NCI-H1092 (cell line): ENCODE data around the gene CAMKMT.
A peak's percentile ranks its signal among the peaks of the same experiment; 100 is the strongest.

ENCODE experiments used
- DNase-seq: peaks from one replicate; lab custom pipeline; 2025; lab: John Stamatoyannopoulos, UW

CAMKMT gene

GRCh38 chr2:44596537-44597320 lies 235.0 kb downstream of the CAMKMT start:
- DNase-seq = no peak

GRCh38 chr2:44598330-44599119 lies 236.8 kb downstream of the CAMKMT start:
- no peak for DNase-seq

- DNase-seq = no peak
Measured at GRCh38 chr2:44599130-44599529, 237.4 kb downstream of the CAMKMT start.

GRCh38 chr2:44602446-44602845 lies 240.7 kb downstream of the CAMKMT start:
- no peak for DNase-seq

GRCh38 chr2:44605511-44605910 lies 243.8 kb downstream of the CAMKMT start:
- DNase-seq = no peak

GRCh38 chr2:44612276-44612675 lies 250.5 kb downstream of the CAMKMT start:
- no peak for DNase-seq

GRCh38 chr2:44614940-44615339 lies 253.2 kb downstream of the CAMKMT start:
- no peak for DNase-seq

GRCh38 chr2:44615950-44616518 lies 254.3 kb downstream of the CAMKMT start:
- no peak for DNase-seq

- DNase-seq = no peak
Measured at GRCh38 chr2:44616667-44617155, 255.0 kb downstream of the CAMKMT start.

- DNase-seq = no peak
Measured at GRCh38 chr2:44618251-44619023, 256.7 kb downstream of the CAMKMT start.

GRCh38 chr2:44620189-44620990 lies 258.6 kb downstream of the CAMKMT start:
- DNase-seq = no peak

- DNase-seq = peak; percentile 66
Measured at GRCh38 chr2:44623622-44624351, 262.0 kb downstream of the CAMKMT start.

- no peak for DNase-seq
Measured at GRCh38 chr2:44628297-44628696, 266.6 kb downstream of the CAMKMT start.

GRCh38 chr2:44632931-44633689 lies 271.4 kb downstream of the CAMKMT start:
- DNase-seq = no peak

GRCh38 chr2:44635725-44636124 lies 274.0 kb downstream of the CAMKMT start:
- DNase-seq = no peak

GRCh38 chr2:44638649-44639048 lies 276.9 kb downstream of the CAMKMT start:
- DNase-seq = no peak

- no peak for DNase-seq
Measured at GRCh38 chr2:44639399-44639798, 277.7 kb downstream of the CAMKMT start.

- DNase-seq = peak; percentile 10
Measured at GRCh38 chr2:44642123-44642857, 280.5 kb downstream of the CAMKMT start.

- no peak for DNase-seq
Measured at GRCh38 chr2:44645937-44646336, 284.2 kb downstream of the CAMKMT start.
